ENCODE results near the gene SCYGR3. TPM values are rescaled to one million over a fixed set of nuclear protein-coding genes. Genes with fewer than 3 reads are reported as not detected.
"Not testable (repeated sequence)": the region's sequence is repeated elsewhere in the genome, so short reads cannot be mapped to it uniquely, and the experiment has no call there.

SCYGR3 gene
- total RNA-seq, 2 experiments from 2014 or later: not detected

DNA sequence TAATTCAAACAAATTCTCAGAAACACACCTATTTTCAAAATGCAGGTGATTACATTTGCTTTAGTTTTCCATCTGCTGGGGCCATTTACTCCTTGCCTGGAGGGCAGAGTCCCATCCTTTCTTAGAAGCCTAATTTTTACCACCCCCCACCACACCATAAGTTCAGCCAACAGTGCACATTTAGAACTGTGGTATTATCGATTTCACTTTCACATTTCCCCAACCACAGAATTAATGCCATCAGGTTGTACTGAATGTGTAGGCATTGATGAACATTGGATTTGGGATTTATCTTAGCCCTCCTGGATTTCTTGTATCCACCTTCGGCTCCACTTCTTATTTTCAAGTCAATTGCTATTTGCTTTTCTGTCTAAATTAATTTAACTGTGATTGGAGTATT is 4.5 kb downstream of the SCYGR3 start:
- ChIA-PET POLR2A (no interaction called here), CTCF (no interaction called here)
- Mint-ChIP-seq H3K36me3 (no peaks in the 10 kb centered on the region), H3K9me3 (no peaks in the 10 kb centered on the region), H3K4me1 (ENCODE audit: low read depth) (peaks cover 14% of the 10 kb centered on the region), H3K4me3 (no peak overlapping the region), H3K27ac (no peak overlapping the region), H3K27me3 (peaks cover 51% of the 10 kb centered on the region)
- intact Hi-C loops (cut with micrococcal nuclease): no loop called here
- no peak for DNase-seq

DNA sequence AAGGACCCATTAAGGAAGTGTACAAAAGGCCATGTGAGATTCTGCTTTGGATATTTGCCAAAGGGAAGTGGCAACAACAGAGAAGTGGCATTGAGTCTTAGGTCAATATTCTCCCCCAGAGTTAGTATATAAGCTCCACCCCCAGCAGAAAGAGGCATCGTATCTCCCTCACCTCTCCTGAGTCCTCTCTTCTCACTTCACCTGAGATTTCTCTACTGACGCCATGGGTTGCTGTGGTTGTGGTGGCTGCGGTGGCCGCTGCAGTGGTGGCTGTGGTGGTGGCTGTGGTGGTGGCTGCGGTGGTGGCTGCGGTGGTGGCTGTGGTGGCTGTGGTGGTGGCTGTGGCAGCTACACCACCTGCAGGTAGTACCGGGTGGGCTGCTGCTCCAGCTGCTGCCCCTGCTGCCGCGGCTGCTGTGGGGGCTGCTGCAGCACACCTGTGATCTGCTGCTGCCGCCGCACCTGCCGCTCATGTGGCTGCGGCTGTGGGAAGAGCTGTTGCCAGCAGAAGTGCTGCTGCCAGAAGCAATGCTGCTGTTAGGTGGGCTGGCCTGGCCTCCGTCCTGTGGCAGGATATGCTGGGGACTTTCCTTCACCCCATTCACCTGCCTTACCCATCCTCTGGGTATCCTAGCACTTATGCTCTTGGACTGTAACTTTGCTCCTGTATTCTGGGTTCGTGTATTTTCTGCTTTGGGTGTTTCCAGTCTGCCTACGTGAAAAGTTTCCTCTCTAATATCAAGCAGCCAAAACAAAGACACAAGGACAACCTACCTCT is 5.9 kb downstream of the SCYGR3 start:
- Mint-ChIP-seq H3K4me3 (no peak overlapping the region), H3K27ac (no peak overlapping the region), H3K36me3 (no peaks in the 10 kb centered on the region), H3K9me3 (no peaks in the 10 kb centered on the region), H3K4me1 (ENCODE audit: low read depth) (peaks cover 14% of the 10 kb centered on the region), H3K27me3 (peaks cover 56% of the 10 kb centered on the region)
- DNase-seq: no peak
- ChIA-PET CTCF (interaction anchor here (1.0 kb wide), 1 partner anchor 17 kb away, joined by 4 read pairs; no protein-coding TSS in a partner anchor), POLR2A (no interaction called here)
- intact Hi-C loops (cut with micrococcal nuclease): no loop called here

DNA sequence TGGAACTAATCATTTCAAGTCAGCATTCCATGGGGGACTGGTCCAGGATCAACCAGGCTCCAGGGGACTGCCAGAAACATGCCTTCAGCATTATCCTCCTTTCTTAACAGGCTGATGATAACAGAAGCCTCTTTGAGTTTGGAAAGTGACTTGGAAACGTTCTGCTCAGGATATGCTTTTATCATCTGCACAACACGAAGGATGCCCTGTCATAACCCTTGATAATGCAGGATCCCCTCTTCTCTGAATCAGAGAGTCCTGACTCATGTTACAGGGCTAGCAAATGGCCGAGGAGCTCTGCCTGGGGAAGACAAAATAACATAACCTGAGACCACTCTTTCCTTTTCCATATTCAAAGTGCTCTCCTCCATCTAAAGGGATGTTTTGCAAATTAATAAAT is 6.7 kb downstream of the SCYGR3 start:
- Mint-ChIP-seq H3K27ac (no peak overlapping the region), H3K4me1 (ENCODE audit: low read depth) (peaks cover 14% of the 10 kb centered on the region), H3K9me3 (no peaks in the 10 kb centered on the region), H3K36me3 (no peaks in the 10 kb centered on the region), H3K27me3 (peaks cover 54% of the 10 kb centered on the region), H3K4me3 (no peak overlapping the region)
- ChIA-PET CTCF (interaction anchor here (1.0 kb wide), 1 partner anchor 18 kb away, joined by 4 read pairs; no protein-coding TSS in a partner anchor), POLR2A (no interaction called here)
- no peak for DNase-seq
- intact Hi-C loops (cut with micrococcal nuclease): no loop called here

DNA sequence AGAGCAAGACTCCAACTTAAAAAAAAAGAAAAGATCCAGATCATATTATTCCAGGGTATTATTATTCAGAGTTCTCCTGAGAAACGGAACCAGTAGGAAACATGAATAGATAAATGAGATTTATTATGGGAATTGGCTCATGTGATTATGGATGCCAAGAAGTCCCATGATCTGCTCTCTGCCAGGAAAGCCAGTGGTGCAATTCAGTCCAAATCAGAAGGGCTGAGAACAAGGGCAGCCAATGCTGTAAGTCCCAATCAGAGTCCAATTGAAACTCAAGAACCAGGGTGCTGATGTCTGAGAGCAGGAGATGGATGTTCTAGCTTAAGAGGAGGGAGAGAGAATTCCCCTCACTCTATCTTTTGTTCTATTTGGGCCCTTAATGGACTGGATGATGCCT is 8.2 kb downstream of the SCYGR3 start:
- CTCF ChIA-PET: no interaction called here
- intact Hi-C loops (cut with micrococcal nuclease): no loop called here
- Mint-ChIP-seq H3K4me1 (ENCODE audit: low read depth) (peaks cover 14% of the 10 kb centered on the region), H3K9me3 (no peaks in the 10 kb centered on the region), H3K27me3 (peaks cover 44% of the 10 kb centered on the region), H3K27ac (no peak overlapping the region), H3K4me3 (no peak overlapping the region), H3K36me3 (no peaks in the 10 kb centered on the region)
- DNase-seq: no peak
- POLR2A ChIA-PET: no interaction called here

DNA sequence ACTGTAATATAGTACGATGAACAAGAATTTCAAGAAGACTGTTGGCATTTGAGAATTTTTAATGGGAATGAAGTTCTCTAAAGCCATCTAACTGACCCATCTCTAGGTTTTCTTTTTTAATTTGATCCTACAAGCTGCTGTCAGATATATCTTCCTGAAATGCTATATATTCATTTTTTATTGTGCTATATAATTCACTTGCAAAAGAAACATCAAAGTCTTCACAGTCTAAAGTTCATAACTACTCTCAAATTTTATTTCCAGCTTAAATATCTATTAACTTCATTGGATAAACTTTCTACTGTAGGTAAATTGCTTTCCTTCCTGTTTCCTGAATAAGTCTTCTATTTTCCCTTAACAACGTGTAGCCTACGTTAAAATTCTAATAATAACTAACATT is 12.3 kb downstream of the SCYGR3 start:
- DNase-seq: no peak
- intact Hi-C loops (cut with micrococcal nuclease): no loop called here
- Mint-ChIP-seq H3K4me3 (no peak overlapping the region), H3K4me1 (ENCODE audit: low read depth) (no peaks in the 10 kb centered on the region), H3K36me3 (no peaks in the 10 kb centered on the region), H3K27me3 (peaks cover 25% of the 10 kb centered on the region), H3K27ac (no peak overlapping the region), H3K9me3 (no peaks in the 10 kb centered on the region)
- ChIA-PET POLR2A (no interaction called here), CTCF (no interaction called here)

DNA sequence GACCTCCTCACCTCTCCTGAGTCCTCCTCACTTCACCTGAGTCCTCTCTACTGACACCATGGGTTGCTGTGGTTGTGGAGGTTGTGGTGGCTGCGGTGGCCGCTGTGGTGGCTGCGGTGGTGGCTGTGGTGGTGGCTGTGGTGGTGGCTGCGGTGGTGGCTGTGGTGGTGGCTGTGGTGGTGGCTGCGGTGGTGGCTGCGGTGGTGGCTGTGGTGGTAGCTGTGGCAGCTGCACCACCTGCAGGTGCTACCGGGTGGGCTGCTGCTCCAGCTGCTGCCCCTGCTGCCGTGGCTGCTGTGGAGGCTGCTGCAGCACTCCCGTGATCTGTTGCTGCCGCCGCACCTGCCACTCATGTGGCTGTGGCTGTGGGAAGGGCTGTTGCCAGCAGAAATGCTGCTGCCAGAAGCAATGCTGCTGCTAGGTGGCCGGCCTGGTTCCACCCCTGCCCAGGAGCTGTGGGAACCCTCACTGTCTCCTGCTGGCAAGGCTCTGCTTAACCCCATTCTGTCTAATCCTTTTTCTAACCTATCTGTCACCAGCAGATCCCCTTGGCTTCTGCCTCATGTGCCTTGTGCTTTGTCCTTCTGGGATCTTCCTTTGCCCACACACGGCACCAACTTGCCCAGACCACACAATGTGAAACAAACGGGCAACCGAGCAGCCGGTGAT is 15.7 kb downstream of the SCYGR3 start, which contains the start of gene SCYGR2:
TSS of gene SCYGR2 (plus strand) at position 59 of the 669 bp plus-strand sequence. CDS start at position 59, 0 bp downstream.
- H3K36me3 Mint-ChIP-seq; intact Hi-C loops (cut with micrococcal nuclease); DNase-seq; H3K9me3 Mint-ChIP-seq; H3K4me1 Mint-ChIP-seq (ENCODE audit: low read depth); H3K4me3 Mint-ChIP-seq; POLR2A ChIA-PET; H3K27ac Mint-ChIP-seq: not testable (repeated sequence)
- H3K27me3 Mint-ChIP-seq: peaks cover 16% of the 10 kb centered on the region
- CTCF ChIA-PET: interaction anchor here (0.7 kb wide), 1 partner anchor 107 kb away, joined by 3 read pairs; no protein-coding TSS in a partner anchor

DNA sequence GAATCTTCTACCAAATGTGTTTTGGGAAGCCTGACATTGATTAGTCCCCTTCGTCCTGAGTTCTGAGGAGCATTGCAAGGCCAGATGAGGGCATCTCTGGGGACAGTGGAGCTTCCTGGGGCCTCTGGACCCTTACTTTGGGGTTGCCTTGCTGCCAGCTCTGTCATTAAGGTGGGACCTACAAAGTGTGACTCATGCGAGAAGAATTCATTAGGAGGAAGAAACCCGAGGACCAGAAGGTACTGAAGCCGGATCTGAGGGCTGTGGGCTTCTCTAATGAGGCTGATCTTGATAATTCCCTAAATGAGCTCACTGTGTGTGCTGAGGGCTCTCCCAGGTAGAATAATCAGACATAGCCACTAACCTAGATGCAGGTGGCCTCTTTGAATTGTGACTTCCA is 16.6 kb downstream of the SCYGR3 start:
- H3K36me3 Mint-ChIP-seq: no peaks in the 10 kb centered on the region
- ChIA-PET CTCF (no interaction called here), POLR2A (no interaction called here)
- DNase-seq: no peak
- intact Hi-C loops (cut with micrococcal nuclease): no loop called here
- H3K27ac Mint-ChIP-seq: no peak overlapping the region
- H3K9me3 Mint-ChIP-seq: no peaks in the 10 kb centered on the region
- no peaks in the 10 kb centered on the region for H3K4me1 Mint-ChIP-seq (ENCODE audit: low read depth)
- H3K4me3 Mint-ChIP-seq: no peak overlapping the region
- peaks cover 17% of the 10 kb centered on the region for H3K27me3 Mint-ChIP-seq

DNA sequence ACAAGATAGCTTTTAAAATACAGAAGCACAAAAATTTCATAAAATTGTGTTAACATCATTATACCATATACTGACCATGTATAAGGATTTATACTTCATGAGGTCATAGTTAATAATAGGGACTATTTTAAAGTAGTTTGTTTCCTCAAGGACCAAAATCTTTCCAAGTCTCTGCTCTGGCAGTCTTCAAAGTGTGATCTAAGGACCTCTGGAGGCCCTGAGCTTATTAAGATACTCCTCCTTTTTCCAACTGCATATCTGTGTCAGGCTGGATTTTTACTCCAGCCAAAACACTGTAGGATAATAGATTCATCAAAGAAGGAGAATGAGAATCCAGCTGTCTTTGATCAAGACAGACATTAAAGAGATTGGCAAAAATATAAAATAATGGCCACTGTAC is 17.6 kb downstream of the SCYGR3 start:
- no peak for DNase-seq
- Mint-ChIP-seq H3K27ac (no peak overlapping the region), H3K4me1 (ENCODE audit: low read depth) (no peaks in the 10 kb centered on the region), H3K4me3 (no peak overlapping the region), H3K36me3 (no peaks in the 10 kb centered on the region), H3K27me3 (peaks cover 23% of the 10 kb centered on the region), H3K9me3 (no peaks in the 10 kb centered on the region)
- intact Hi-C loops (cut with micrococcal nuclease): no loop called here
- CTCF ChIA-PET: no interaction called here
- POLR2A ChIA-PET: no interaction called here

DNA sequence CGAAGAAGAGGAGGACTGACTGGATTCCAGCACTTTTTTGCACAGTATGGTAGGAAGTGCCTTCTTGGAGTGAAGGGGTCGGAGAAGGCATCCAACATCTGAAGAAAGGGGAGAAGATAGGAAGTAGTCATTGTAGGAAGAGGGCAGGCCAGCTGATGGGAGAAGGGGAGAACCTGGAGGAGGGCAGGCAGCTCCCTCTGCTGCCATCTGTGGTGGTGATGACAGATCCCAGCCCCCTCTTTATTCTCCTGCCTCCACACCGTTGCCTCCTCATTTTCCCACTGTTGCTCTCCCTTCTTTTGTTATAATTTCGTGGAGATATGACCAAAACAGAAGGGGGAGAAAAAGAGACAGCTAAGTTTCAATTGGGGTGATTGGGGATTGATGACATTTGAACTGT is 18.8 kb downstream of the SCYGR3 start:
- POLR2A ChIA-PET: no interaction called here
- DNase-seq: no peak
- no peaks in the 10 kb centered on the region for H3K36me3 Mint-ChIP-seq
- intact Hi-C loops (cut with micrococcal nuclease): no loop called here
- no peaks in the 10 kb centered on the region for H3K9me3 Mint-ChIP-seq
- CTCF ChIA-PET: no interaction called here
- H3K4me3 Mint-ChIP-seq: no peak overlapping the region
- no peak overlapping the region for H3K27ac Mint-ChIP-seq
- peaks cover 24% of the 10 kb centered on the region for H3K27me3 Mint-ChIP-seq
- H3K4me1 Mint-ChIP-seq (ENCODE audit: low read depth): no peaks in the 10 kb centered on the region

DNA sequence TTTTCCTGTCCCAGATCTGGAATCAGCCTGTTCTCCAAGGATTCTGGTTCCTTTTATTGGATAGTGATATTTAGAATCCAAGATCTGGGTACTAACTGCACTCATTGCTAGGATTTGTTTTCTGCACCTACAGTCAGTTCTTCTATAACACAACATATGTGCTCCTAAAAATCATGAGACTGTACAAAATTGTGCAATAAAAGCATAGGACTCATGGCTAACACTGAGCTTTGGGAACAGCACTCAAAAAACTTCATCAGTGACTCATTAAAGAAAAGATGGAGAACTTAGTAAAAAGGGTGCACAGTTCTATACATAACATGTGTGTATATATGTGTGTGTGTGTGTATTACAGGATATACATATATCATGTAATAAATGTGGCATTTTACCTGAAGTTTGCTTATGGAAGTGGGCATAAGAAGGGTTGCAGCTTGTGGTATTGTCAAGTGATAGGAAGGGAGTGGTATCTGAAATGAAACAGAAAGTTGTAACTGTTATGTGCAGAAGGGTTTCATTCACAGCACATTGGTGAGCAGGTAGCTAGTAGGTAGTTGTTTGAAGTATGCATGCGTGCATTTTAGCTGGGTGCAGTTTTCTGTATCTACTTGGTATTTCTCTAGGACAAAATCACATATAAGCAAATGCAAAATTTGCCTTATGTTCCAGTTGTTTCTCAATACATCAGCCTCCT is 21.8 kb downstream of the SCYGR3 start:
- no peak overlapping the region for H3K27ac Mint-ChIP-seq
- ChIA-PET CTCF (no interaction called here), POLR2A (no interaction called here)
- peaks cover 5% of the 10 kb centered on the region for H3K9me3 Mint-ChIP-seq
- no peaks in the 10 kb centered on the region for H3K36me3 Mint-ChIP-seq
- H3K27me3 Mint-ChIP-seq: peaks cover 33% of the 10 kb centered on the region
- no peak for DNase-seq
- no peaks in the 10 kb centered on the region for H3K4me1 Mint-ChIP-seq (ENCODE audit: low read depth)
- no peak overlapping the region for H3K4me3 Mint-ChIP-seq
- intact Hi-C loops (cut with micrococcal nuclease): no loop called here

DNA sequence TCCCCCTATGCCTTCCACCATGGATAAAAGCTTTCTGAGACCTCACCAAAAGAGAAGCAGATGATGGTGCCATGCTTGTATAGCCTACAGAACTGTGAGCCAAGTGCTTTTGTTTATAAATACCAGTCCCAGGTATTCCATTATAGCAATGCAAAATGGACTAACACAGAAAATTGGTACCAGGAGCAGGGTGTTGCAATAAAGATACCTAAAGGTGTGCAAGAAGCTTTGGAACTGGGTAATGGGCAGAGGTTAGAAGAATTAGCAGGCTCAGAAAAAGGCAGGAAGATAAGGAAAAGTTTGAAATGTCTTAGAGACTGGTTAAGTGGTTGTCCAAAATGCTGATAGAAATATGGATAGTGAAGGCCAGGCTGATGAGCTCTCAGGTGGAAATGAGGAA is 32.3 kb downstream of the SCYGR3 start:
- ChIA-PET CTCF (interaction anchor here (1.1 kb wide), 1 partner anchor 75 kb away, joined by 3 read pairs; no protein-coding TSS in a partner anchor), POLR2A (no interaction called here)
- H3K9me3 Mint-ChIP-seq: peaks cover 12% of the 10 kb centered on the region
- H3K4me1 Mint-ChIP-seq (ENCODE audit: low read depth): no peaks in the 10 kb centered on the region
- no peak overlapping the region for H3K4me3 Mint-ChIP-seq
- intact Hi-C loops (cut with micrococcal nuclease): no loop called here
- H3K27me3 Mint-ChIP-seq: peaks cover 24% of the 10 kb centered on the region
- DNase-seq: no peak
- peaks cover 10% of the 10 kb centered on the region for H3K36me3 Mint-ChIP-seq
- no peak overlapping the region for H3K27ac Mint-ChIP-seq

DNA sequence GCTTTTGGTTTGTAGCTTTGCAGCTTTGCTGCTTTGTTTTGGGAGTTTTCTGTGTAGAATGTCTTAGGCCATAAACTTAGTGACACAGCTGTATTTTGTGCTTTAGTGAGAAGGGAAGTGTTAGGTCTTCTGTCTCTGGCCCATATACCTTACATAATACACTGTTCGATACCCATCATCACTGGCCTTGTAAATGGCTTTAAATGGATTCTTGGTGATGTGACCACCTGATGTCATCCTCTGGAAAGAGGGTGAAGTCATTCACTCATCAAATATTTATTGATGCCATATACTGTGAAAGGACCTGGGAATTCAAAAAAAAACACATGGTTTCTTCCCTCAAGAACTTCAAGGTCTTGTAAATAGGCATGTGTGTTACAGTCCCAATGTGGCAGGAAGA is 34.8 kb downstream of the SCYGR3 start:
- Mint-ChIP-seq H3K36me3 (peaks cover 10% of the 10 kb centered on the region), H3K27ac (no peak overlapping the region), H3K9me3 (peaks cover 12% of the 10 kb centered on the region), H3K27me3 (peaks cover 28% of the 10 kb centered on the region), H3K4me3 (no peak overlapping the region), H3K4me1 (ENCODE audit: low read depth) (no peaks in the 10 kb centered on the region)
- intact Hi-C loops (cut with micrococcal nuclease): loop anchor here (10.0 kb wide), 1 partner anchor 175 kb away; no protein-coding TSS in a partner anchor
- CTCF ChIA-PET: no interaction called here
- DNase-seq: no peak
- POLR2A ChIA-PET: interaction anchor here (0.6 kb wide), 1 partner anchor 31 kb away, joined by 3 read pairs; no protein-coding TSS in a partner anchor

Data from activated CD4-positive, alpha-beta memory T cell treated with anti-CD3 and anti-CD28 coated beads for 36 hours (primary cell).